HCT116 (cell line): ENCODE measurements around the gene TTC39C. TPM values are rescaled to one million over a fixed set of nuclear protein-coding genes. Genes with fewer than 3 reads are reported as not detected.
A peak's percentile ranks its signal among the peaks of the same experiment; 100 is the strongest.

ENCODE experiments used
- ATAC-seq: fragments of 200-7000 bp; cut with Tn5 transposase; 2 replicates; pipeline ENCODE4 v1.9.1; 2020; ENCODE audit warnings: mild to moderate bottlenecking, moderate library complexity
- Bru-seq: library from RNA; stranded (reverse); fragments of 400-500 nt; gene quantifications from one replicate; lab custom pipeline; 2021; lab: Mats Ljungman, UMichigan
- BruChase-seq, 2 experiments: library from RNA; stranded (reverse); fragments of 400-500 nt; gene quantifications; one replicate each; lab custom pipeline; 2021; lab: Mats Ljungman, UMichigan
- BruUV-seq: library from RNA; stranded (reverse); fragments of 400-500 nt; replicated peaks from 2 replicates; lab custom pipeline; 2021; lab: Mats Ljungman, UMichigan
- CTCF ChIA-PET: fragments of 300-600 bp; sonication (Branson Sonifier 250); formaldehyde crosslinking; loops from one replicate; lab custom pipeline; 2021; ENCODE audit warnings: antibody characterized with exemption; lab: Charles Lee
- POLR2A ChIA-PET: fragments of 300-600, 350-600 bp; sonication (Branson Sonifier 250); formaldehyde crosslinking; loops from one replicate; lab custom pipeline; 2021; ENCODE audit warnings: antibody characterized with exemption; lab: Charles Lee
- RAD21 ChIA-PET, 2 experiments: fragments of 300-600 bp; sonication (Branson Sonifier 250); formaldehyde crosslinking; loops; one replicate each; lab custom pipeline; 2023; ENCODE audit warnings: low total read pairs in 2 of 2; ENCODE audit not compliant: uncharacterized antibody in 2 of 2, unreplicated experiment in 2 of 2, low non-redundant PET in 1 of 2; lab: Charles Lee
- DNase-seq: peaks from one replicate; pipeline ENCODE4 v3.0.0-alpha.2; 2010; ENCODE audit warnings: low read depth, low spot score
- H2AFZ ChIP-seq: fragments of 200-600 bp; shearing (Covaris generic), sonication (generic); 2 replicates; pipeline ENCODE4 v1.6.1; 2017; ENCODE audit warnings: low read depth, mixed run types, mixed read lengths, antibody characterized with exemption, low read length; ENCODE audit not compliant: poor library complexity, severe bottlenecking
- H3K27ac ChIP-seq: 2 replicates; pipeline ENCODE4 v1.5.1; 2012; ENCODE audit warnings: low read depth, low read length
- H3K27me3 ChIP-seq: fragments of 200-600 bp; sonication (generic); 2 replicates; pipeline ENCODE4 v1.6.1; 2016; ENCODE audit warnings: mixed run types, low read length, mixed read lengths; ENCODE audit not compliant: insufficient read depth
- H3K36me3 ChIP-seq, 2 experiments: fragments of 200-500 bp in 1 of 2; fragments of 200-600 bp in 1 of 2; sonication (Bioruptor generic) in 1 of 2; sonication (generic) in 1 of 2; 2 replicates each; pipeline versions ENCODE4 v1.5.1 to v1.6.1; 2014 to 2016; ENCODE audit warnings: low read length in 2 of 2, inconsistent platforms in 1 of 2, mixed read lengths in 1 of 2, mixed run types in 1 of 2; ENCODE audit not compliant: insufficient read depth in 2 of 2, control insufficient read depth in 1 of 2
- H3K4me1 ChIP-seq, 2 experiments: fragments of 200-600 bp in 1 of 2; sonication (generic) in 1 of 2; 2 replicates each; pipeline versions ENCODE4 v1.5.1 to v1.6.1; 2012 to 2017; ENCODE audit warnings: low read length in 2 of 2, inconsistent platforms in 1 of 2, mild to moderate bottlenecking in 1 of 2, mixed read lengths in 1 of 2, mixed run types in 1 of 2, moderate library complexity in 1 of 2; ENCODE audit not compliant: insufficient read depth in 2 of 2, control insufficient read depth in 1 of 2
- H3K4me2 ChIP-seq: fragments of 200-600 bp; sonication (generic); 2 replicates; pipeline ENCODE4 v1.6.1; 2017; ENCODE audit warnings: mixed run types, low read length, mixed read lengths
- H3K4me3 ChIP-seq, 2 experiments: fragments of 200-600 bp in 1 of 2; sonication (generic) in 1 of 2; replicated peaks in 1 of 2; 2 replicates each; pipeline ENCODE4 v1.5.1; 2011 to 2016; ENCODE audit warnings: low read length in 2 of 2, control low read depth in 1 of 2, low read depth in 1 of 2, mild to moderate bottlenecking in 1 of 2, mixed read lengths in 1 of 2, mixed run types in 1 of 2
- H3K79me2 ChIP-seq: fragments of 200-600 bp; sonication (generic); 2 replicates; pipeline ENCODE4 v1.6.1; 2017; ENCODE audit warnings: mild to moderate bottlenecking, mixed run types, low read length, moderate library complexity, mixed read lengths; ENCODE audit not compliant: insufficient read depth
- H3K9ac ChIP-seq: fragments of 200-600 bp; sonication (generic); 2 replicates; pipeline ENCODE4 v1.6.1; 2016; ENCODE audit warnings: low read length, mixed read lengths
- H3K9me2 ChIP-seq: fragments of 200-600 bp; sonication (generic), shearing (Covaris generic); 2 replicates; pipeline ENCODE4 v1.6.1; 2017; ENCODE audit warnings: mixed run types, mild to moderate bottlenecking, moderate library complexity; ENCODE audit not compliant: insufficient read depth
- H3K9me3 ChIP-seq, 2 experiments: fragments of 200-500 bp in 1 of 2; fragments of 200-600 bp in 1 of 2; sonication (Bioruptor generic) in 1 of 2; sonication (generic) in 1 of 2; 2 replicates each; pipeline ENCODE4 v1.6.1; 2014 to 2017; ENCODE audit warnings: low read length in 2 of 2, mixed read lengths in 2 of 2, inconsistent platforms in 1 of 2, low read depth in 1 of 2, mild to moderate bottlenecking in 1 of 2, mixed run types in 1 of 2, moderate library complexity in 1 of 2; ENCODE audit not compliant: control insufficient read depth in 1 of 2, insufficient read depth in 1 of 2
- H4K20me1 ChIP-seq: fragments of 200-600 bp; sonication (generic), shearing (Covaris generic); 2 replicates; pipeline ENCODE4 v1.6.1; 2017; ENCODE audit warnings: mixed run types, mild to moderate bottlenecking, moderate library complexity; ENCODE audit not compliant: insufficient read depth
- ATF3 ChIP-seq: IDR thresholded peaks from 2 replicates; pipeline ENCODE4 v1.6.1; 2012
- CBX3 ChIP-seq: IDR thresholded peaks from 2 replicates; pipeline ENCODE4 v1.6.1; 2012; ENCODE audit warnings: low read depth
- CEBPB ChIP-seq: IDR thresholded peaks from 2 replicates; pipeline ENCODE4 v1.6.1; 2012; ENCODE audit warnings: low read depth
- EGR1 ChIP-seq: IDR thresholded peaks from 2 replicates; pipeline ENCODE4 v1.6.1; 2012; ENCODE audit warnings: low read depth
- EZH2 ChIP-seq: fragments of 200-600 bp; sonication (generic); IDR thresholded peaks from 2 replicates; pipeline ENCODE4 v1.6.1; 2017; ENCODE audit warnings: antibody characterized with exemption, mixed run types
- EZH2phosphoT487 ChIP-seq: fragments of 200-600 bp; IDR thresholded peaks from 2 replicates; pipeline ENCODE4 v1.6.1; 2018; ENCODE audit warnings: antibody characterized with exemption, borderline replicate concordance
- FOSL1 ChIP-seq: IDR thresholded peaks from 2 replicates; pipeline ENCODE4 v1.6.1; 2012; ENCODE audit warnings: low read depth
- MAX ChIP-seq: IDR thresholded peaks from 2 replicates; pipeline ENCODE4 v1.6.1; 2012
- POLR2A ChIP-seq: IDR thresholded peaks from 2 replicates; pipeline ENCODE4 v1.7.0; 2011; ENCODE audit warnings: borderline replicate concordance; ENCODE audit not compliant: insufficient read depth, insufficient read length; ENCODE audit errors: extremely low read depth
- RAD21 ChIP-seq: IDR thresholded peaks from 2 replicates; pipeline ENCODE4 v1.6.1; 2012; ENCODE audit warnings: low read depth, mild to moderate bottlenecking
- REST ChIP-seq: IDR thresholded peaks from 2 replicates; pipeline ENCODE4 v1.6.1; 2012; ENCODE audit warnings: low read depth
- SIN3A ChIP-seq: IDR thresholded peaks from 2 replicates; pipeline ENCODE4 v1.6.1; 2012; ENCODE audit warnings: low read depth
- SP1 ChIP-seq: IDR thresholded peaks from 2 replicates; pipeline ENCODE4 v1.6.1; 2012; ENCODE audit warnings: low read depth
- SRF ChIP-seq: IDR thresholded peaks from 2 replicates; pipeline ENCODE4 v1.6.1; 2012; ENCODE audit warnings: low read depth
- YY1 ChIP-seq: IDR thresholded peaks from 2 replicates; pipeline ENCODE4 v1.6.1; 2011; ENCODE audit warnings: low read length, low read depth, moderate library complexity, mild to moderate bottlenecking; ENCODE audit not compliant: insufficient replicate concordance; ENCODE audit errors: extremely low read depth
- ZBTB33 ChIP-seq: IDR thresholded peaks from 2 replicates; pipeline ENCODE4 v1.6.1; 2011; ENCODE audit warnings: mild to moderate bottlenecking, low read length, moderate library complexity; ENCODE audit not compliant: insufficient replicate concordance; ENCODE audit errors: extremely low read depth
- ZFX ChIP-seq: fragments of 450-650 bp; IDR thresholded peaks from 2 replicates; pipeline ENCODE4 v1.6.1; 2017
- intact Hi-C: fragments of 100-400 bp; cut with micrococcal nuclease; formaldehyde crosslinking; loops from 2 replicates; pipeline ENCODE4 v1.10.0; 2022
- long read RNA-seq: library from polyadenylated mRNA; unstranded; transcript quantifications from one replicate; pipeline ENCODE4 v2.0.0, GENCODE V29; 2021; ENCODE audit not compliant: unreplicated experiment
- polyA plus RNA-seq: library from polyadenylated mRNA; unstranded; fragments of >200 nt; gene quantifications from 2 replicates; pipeline ENCODE4 v1.2.1, GENCODE V29; 2012; ENCODE audit warnings: missing spikeins
- total RNA-seq: library from RNA; stranded (reverse); gene quantifications from one replicate; pipeline ENCODE4 v1.2.1, GENCODE V29; 2021; ENCODE audit not compliant: unreplicated experiment

Gene TTC39C
- total RNA-seq = 24.8 TPM
- 10.2 and 11.7 TPM in 2 replicates for polyA plus RNA-seq
- Bru-seq, nascent RNA = percentile 68 among the genes with signal in this experiment
- percentile 66 among the genes with signal in this experiment for BruChase-seq, experiment 1, labeled RNA remaining after a 6-hour chase
- BruChase-seq, experiment 2, labeled RNA remaining after a 2-hour chase = percentile 65 among the genes with signal in this experiment
- long read RNA-seq, transcript TTC39C-209 (2 exons, 1,048 nt) = major isoform, 6 of 21 reads
- long read RNA-seq, partial matches to known transcripts = 4 of 21 reads
- long read RNA-seq, other reads (novel, unspliced or antisense) = 8 of 21 reads

GRCh38 chr18:24014062-24014985 lies at the start of gene TTC39C:
TTC39C (plus strand) TSS chr18:24014754; CDS start chr18:24014872, 118 bp downstream.
- intact Hi-C loops = loop anchor here (5.0 kb wide), 1 partner anchor 98 kb away; no protein-coding TSS in a partner anchor
- ChIA-PET POLR2A (interaction anchor here (1.8 kb wide), 1 partner anchor 62 kb away, joined by 4 read pairs; no protein-coding TSS in a partner anchor), CTCF (interaction anchor here (1.9 kb wide), 1 partner anchor 98 kb away, joined by 4 read pairs; no protein-coding TSS in a partner anchor), RAD21 (no interaction called here)
- Histone ChIP-seq H3K4me3 (peak within 1 kb of the TSS; percentile 77 to 85), H3K36me3 (no peaks in the 10 kb centered on the region), H3K79me2 (peaks cover 29% of the 10 kb centered on the region), H4K20me1 (no peaks in the 10 kb centered on the region), H3K9me3 (no peaks in the 10 kb centered on the region), H3K4me1 (peaks cover 9 to 21% of the 10 kb centered on the region in 2 experiments; a peak in 3 of 4 replicates), H3K27ac (peak within 1 kb of the TSS; percentile 76), H3K27me3 (no peaks in the 10 kb centered on the region), H3K4me2 (peak within 1 kb of the TSS; percentile 95), H3K9me2 (no peaks in the 10 kb centered on the region), H3K9ac (peak within 1 kb of the TSS; percentile 81), H2AFZ (peak within 1 kb of the TSS; percentile 34)
- ATAC-seq (peak; percentile 79), DNase-seq (peak; percentile 13)
- BruUV-seq = no TSS peak
- TF ChIP-seq RAD21 (no peak), EZH2phosphoT487 (no peak), FOSL1 (no peak), CBX3 (no peak), ATF3 (no peak), EZH2 (no peak), SP1 (no peak), MAX (peak; percentile 25; the same call in 1 of the 2 replicates), SIN3A (peak; percentile 40; the same call in 1 of the 2 replicates), REST (no peak), EGR1 (peak; percentile 73), ZFX (peak; percentile 75), CEBPB (no peak), YY1 (no peak), ZBTB33 (peak; percentile 38), POLR2A (peak; percentile 45), SRF (no peak)
